Measurements from ENCODE around the gene RPS13. TPM values are rescaled to one million over a fixed set of nuclear protein-coding genes. Genes with fewer than 3 reads are reported as not detected.
"Not testable (repeated sequence)": the region's sequence is repeated elsewhere in the genome, so short reads cannot be mapped to it uniquely, and the experiment has no call there.

RPS13 gene
- total RNA-seq: 1,000 to 10,000 TPM in 1 of 2 experiments, 100 to 1,000 TPM in 1; 986 to 1,008 TPM

- Mint-ChIP-seq H3K4me1 (ENCODE audit: low read depth) (peaks cover 36% of the 10 kb centered on the region), H3K27ac (peak within 1 kb of the TSS; percentile 99), H3K4me3 (peak within 1 kb of the TSS; percentile 96), H3K27me3 (ENCODE audit: low read depth) (no peaks in the 10 kb centered on the region), H3K9me3 (ENCODE audit: insufficient read depth) (no peaks in the 10 kb centered on the region), H3K36me3 (ENCODE audit: low read depth) (peaks cover 56% of the 10 kb centered on the region)
- ATAC-seq (peak; percentile 92), DNase-seq (peak; percentile 97)
- ChIA-PET POLR2A (interaction anchor here (0.6 to 2.1 kb wide), 14 partner anchors 15 to 343 kb away, joined by 3 to 12 read pairs (median 4); partner anchors contain the start of genes C11orf58 and NUCB2), CTCF (interaction anchor here (1.1 to 3.0 kb wide), 5 partner anchors 14 to 292 kb away, joined by 3 to 11 read pairs (median 4); no protein-coding TSS in a partner anchor)
Observed at GRCh38 chr11:17077520-17078401, at the start of gene RPS13. Gene RPS13 (minus strand): TSS chr11:17077667. CDS start chr11:17077641, 26 bp downstream.

GRCh38 chr11:17121981-17122380 is 44.5 kb upstream of the RPS13 start:
- Mint-ChIP-seq H3K27ac (no peak overlapping the region), H3K4me3 (no peak overlapping the region), H3K4me1 (ENCODE audit: low read depth) (no peaks in the 10 kb centered on the region), H3K27me3 (ENCODE audit: low read depth) (no peaks in the 10 kb centered on the region), H3K36me3 (ENCODE audit: low read depth) (peaks cover 16% of the 10 kb centered on the region), H3K9me3 (ENCODE audit: insufficient read depth) (no peaks in the 10 kb centered on the region)
- ChIA-PET CTCF (no interaction called here), POLR2A (no interaction called here)
- DNase-seq (no peak), ATAC-seq (no peak)

GRCh38 chr11:17117262-17117661 is 39.8 kb upstream of the RPS13 start:
- peak overlapping the region; percentile 32 for H3K27ac Mint-ChIP-seq
- H3K27me3 Mint-ChIP-seq (ENCODE audit: low read depth): no peaks in the 10 kb centered on the region
- no peaks in the 10 kb centered on the region for H3K9me3 Mint-ChIP-seq (ENCODE audit: insufficient read depth)
- ATAC-seq: no peak
- peaks cover 4% of the 10 kb centered on the region for H3K4me1 Mint-ChIP-seq (ENCODE audit: low read depth)
- H3K36me3 Mint-ChIP-seq (ENCODE audit: low read depth): peaks cover 23% of the 10 kb centered on the region
- ChIA-PET CTCF (no interaction called here), POLR2A (no interaction called here)
- H3K4me3 Mint-ChIP-seq: no peak overlapping the region
- DNase-seq: no peak

GRCh38 chr11:17116117-17116516 is 38.6 kb upstream of the RPS13 start:
- Mint-ChIP-seq H3K27me3 (ENCODE audit: low read depth) (no peaks in the 10 kb centered on the region), H3K4me1 (ENCODE audit: low read depth) (peaks cover 4% of the 10 kb centered on the region), H3K27ac (no peak overlapping the region), H3K4me3 (no peak overlapping the region), H3K9me3 (ENCODE audit: insufficient read depth) (no peaks in the 10 kb centered on the region), H3K36me3 (ENCODE audit: low read depth) (peaks cover 18% of the 10 kb centered on the region)
- POLR2A ChIA-PET: interaction anchor here (0.7 kb wide), 1 partner anchor 504 kb away, joined by 3 read pairs; no protein-coding TSS in a partner anchor
- CTCF ChIA-PET: no interaction called here
- DNase-seq (no peak), ATAC-seq (no peak)

GRCh38 chr11:17107745-17108144 is 30.3 kb upstream of the RPS13 start:
- H3K4me3 Mint-ChIP-seq; POLR2A ChIA-PET; H3K4me1 Mint-ChIP-seq (ENCODE audit: low read depth); DNase-seq; H3K27ac Mint-ChIP-seq; ATAC-seq; H3K27me3 Mint-ChIP-seq (ENCODE audit: low read depth); H3K9me3 Mint-ChIP-seq (ENCODE audit: insufficient read depth): not testable (repeated sequence)
- H3K36me3 Mint-ChIP-seq (ENCODE audit: low read depth): peaks cover 14% of the 10 kb centered on the region
- CTCF ChIA-PET: interaction anchor here (0.7 kb wide), 1 partner anchor 9 kb away, joined by 3 read pairs; no protein-coding TSS in a partner anchor

GRCh38 chr11:17105404-17106040 is 28.1 kb upstream of the RPS13 start:
- H3K27me3 Mint-ChIP-seq (ENCODE audit: low read depth); POLR2A ChIA-PET; H3K4me1 Mint-ChIP-seq (ENCODE audit: low read depth); H3K27ac Mint-ChIP-seq; H3K4me3 Mint-ChIP-seq; ATAC-seq; H3K9me3 Mint-ChIP-seq (ENCODE audit: insufficient read depth); DNase-seq; CTCF ChIA-PET: not testable (repeated sequence)
- peaks cover 14% of the 10 kb centered on the region for H3K36me3 Mint-ChIP-seq (ENCODE audit: low read depth)

- H3K9me3 Mint-ChIP-seq (ENCODE audit: insufficient read depth): no peaks in the 10 kb centered on the region
- no peaks in the 10 kb centered on the region for H3K4me1 Mint-ChIP-seq (ENCODE audit: low read depth)
- ATAC-seq: no peak
- H3K27me3 Mint-ChIP-seq (ENCODE audit: low read depth): no peaks in the 10 kb centered on the region
- peaks cover 16% of the 10 kb centered on the region for H3K36me3 Mint-ChIP-seq (ENCODE audit: low read depth)
- H3K4me3 Mint-ChIP-seq: no peak overlapping the region
- H3K27ac Mint-ChIP-seq: no peak overlapping the region
- POLR2A ChIA-PET: no interaction called here
- CTCF ChIA-PET: no interaction called here
- no peak for DNase-seq
Observed at GRCh38 chr11:17102462-17102861, 25.0 kb upstream of the RPS13 start.

- peaks cover 12% of the 10 kb centered on the region for H3K36me3 Mint-ChIP-seq (ENCODE audit: low read depth)
- H3K9me3 Mint-ChIP-seq (ENCODE audit: insufficient read depth): no peaks in the 10 kb centered on the region
- ChIA-PET POLR2A (no interaction called here), CTCF (interaction anchor here (0.7 kb wide), 1 partner anchor 10 kb away, joined by 3 read pairs; no protein-coding TSS in a partner anchor)
- ATAC-seq (no peak), DNase-seq (no peak)
- H3K27me3 Mint-ChIP-seq (ENCODE audit: low read depth): no peaks in the 10 kb centered on the region
- H3K4me1 Mint-ChIP-seq (ENCODE audit: low read depth): no peaks in the 10 kb centered on the region
- no peak overlapping the region for H3K27ac Mint-ChIP-seq
- H3K4me3 Mint-ChIP-seq: no peak overlapping the region
Observed at GRCh38 chr11:17098658-17099057, 21.2 kb upstream of the RPS13 start.

- H3K27ac Mint-ChIP-seq: no peak overlapping the region
- CTCF ChIA-PET: no interaction called here
- POLR2A ChIA-PET: no interaction called here
- peaks cover 12% of the 10 kb centered on the region for H3K36me3 Mint-ChIP-seq (ENCODE audit: low read depth)
- DNase-seq: no peak
- ATAC-seq: no peak
- no peaks in the 10 kb centered on the region for H3K4me1 Mint-ChIP-seq (ENCODE audit: low read depth)
- H3K27me3 Mint-ChIP-seq (ENCODE audit: low read depth): no peaks in the 10 kb centered on the region
- H3K4me3 Mint-ChIP-seq: no peak overlapping the region
- no peaks in the 10 kb centered on the region for H3K9me3 Mint-ChIP-seq (ENCODE audit: insufficient read depth)
Observed at GRCh38 chr11:17098038-17098437, 20.6 kb upstream of the RPS13 start.

GRCh38 chr11:17085976-17086375 is 8.5 kb upstream of the RPS13 start:
- H3K27ac Mint-ChIP-seq: not testable (repeated sequence)

GRCh38 chr11:17077240-17077519 is 287 bp downstream of the RPS13 start:
- Mint-ChIP-seq H3K9me3 (ENCODE audit: insufficient read depth) (no peaks in the 10 kb centered on the region), H3K27ac (peak overlapping the region; percentile 99), H3K27me3 (ENCODE audit: low read depth) (no peaks in the 10 kb centered on the region), H3K4me1 (ENCODE audit: low read depth) (peaks cover 36% of the 10 kb centered on the region), H3K4me3 (peak overlapping the region; percentile 96), H3K36me3 (ENCODE audit: low read depth) (peaks cover 56% of the 10 kb centered on the region)
- POLR2A ChIA-PET: interaction anchor here (0.6 to 2.1 kb wide), 7 partner anchors 14 to 339 kb away, joined by 3 to 12 read pairs (median 4); partner anchors contain the start of genes C11orf58 and NUCB2
- CTCF ChIA-PET: interaction anchor here (1.4 to 3.0 kb wide), 2 partner anchors 14 to 277 kb away, joined by 3 to 11 read pairs; no protein-coding TSS in a partner anchor
- peak; percentile 36 for ATAC-seq
- DNase-seq: no peak

More at GRCh38 chr11:17085976-17086375, 8.5 kb upstream of the RPS13 start:
- peaks cover 11% of the 10 kb centered on the region for H3K36me3 Mint-ChIP-seq (ENCODE audit: low read depth)
- H3K4me1 Mint-ChIP-seq (ENCODE audit: low read depth); DNase-seq; POLR2A ChIA-PET; ATAC-seq; H3K4me3 Mint-ChIP-seq; H3K9me3 Mint-ChIP-seq (ENCODE audit: insufficient read depth); H3K27me3 Mint-ChIP-seq (ENCODE audit: low read depth): not testable (repeated sequence)
- CTCF ChIA-PET: interaction anchor here (0.6 kb wide), 1 partner anchor 9 kb away, joined by 3 read pairs; no protein-coding TSS in a partner anchor

Measured in activated CD8-positive, alpha-beta T cell treated with anti-CD3 and anti-CD28 coated beads, Interleukin-2, amount 10 ng/mL, durations not matched to agents 7 days and 5 days (primary cell).